DOHH2 (cell line): ENCODE results near the gene HMCN2.

Experiments used
- CTCF ChIP-seq: fragments of 200-600 bp; sonication (generic); IDR thresholded peaks from one replicate; pipeline ENCODE4 v1.5.1; 2014; ENCODE audit warnings: antibody characterized with exemption, mild to moderate bottlenecking, low read depth, low read length; ENCODE audit not compliant: poor library complexity, severe bottlenecking
- EZH2phosphoT487 ChIP-seq: fragments of 200-600 bp; sonication (generic); IDR thresholded peaks from 2 replicates; pipeline ENCODE4 v1.6.1; 2017; ENCODE audit warnings: borderline replicate concordance, mild to moderate bottlenecking, antibody characterized with exemption, low read length, moderate library complexity, mixed read lengths

GRCh38 chr9:130305381-130305780, 39.8 kb downstream of the HMCN2 start:
- TF ChIP-seq CTCF (no peak), EZH2phosphoT487 (no peak)
